ENCODE results near the gene LGR5. TPM values are rescaled to one million over a fixed set of nuclear protein-coding genes. Genes with fewer than 3 reads are reported as not detected.
A peak's percentile ranks its signal among the peaks of the same experiment; 100 is the strongest.

The LGR5 gene
- total and polyA plus RNA-seq, 2 of the 13 experiments (the other 11 are each of a cell fraction or from before 2014, with no cell fraction given), result 37.0 to 121 TPM

DNA sequence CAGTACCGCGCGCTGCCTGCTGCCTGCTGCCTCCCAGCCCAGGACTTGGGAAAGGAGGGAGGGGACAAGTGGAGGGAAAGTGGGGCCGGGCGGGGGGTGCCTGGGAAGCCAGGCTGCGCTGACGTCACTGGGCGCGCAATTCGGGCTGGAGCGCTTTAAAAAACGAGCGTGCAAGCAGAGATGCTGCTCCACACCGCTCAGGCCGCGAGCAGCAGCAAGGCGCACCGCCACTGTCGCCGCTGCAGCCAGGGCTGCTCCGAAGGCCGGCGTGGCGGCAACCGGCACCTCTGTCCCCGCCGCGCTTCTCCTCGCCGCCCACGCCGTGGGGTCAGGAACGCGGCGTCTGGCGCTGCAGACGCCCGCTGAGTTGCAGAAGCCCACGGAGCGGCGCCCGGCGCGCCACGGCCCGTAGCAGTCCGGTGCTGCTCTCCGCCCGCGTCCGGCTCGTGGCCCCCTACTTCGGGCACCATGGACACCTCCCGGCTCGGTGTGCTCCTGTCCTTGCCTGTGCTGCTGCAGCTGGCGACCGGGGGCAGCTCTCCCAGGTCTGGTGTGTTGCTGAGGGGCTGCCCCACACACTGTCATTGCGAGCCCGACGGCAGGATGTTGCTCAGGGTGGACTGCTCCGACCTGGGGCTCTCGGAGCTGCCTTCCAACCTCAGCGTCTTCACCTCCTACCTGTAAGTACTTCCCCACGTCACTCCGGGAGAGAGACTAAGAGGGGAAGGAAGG lies at the start of gene LGR5 (continued):
- TF ChIP-seq, protein P1, sequence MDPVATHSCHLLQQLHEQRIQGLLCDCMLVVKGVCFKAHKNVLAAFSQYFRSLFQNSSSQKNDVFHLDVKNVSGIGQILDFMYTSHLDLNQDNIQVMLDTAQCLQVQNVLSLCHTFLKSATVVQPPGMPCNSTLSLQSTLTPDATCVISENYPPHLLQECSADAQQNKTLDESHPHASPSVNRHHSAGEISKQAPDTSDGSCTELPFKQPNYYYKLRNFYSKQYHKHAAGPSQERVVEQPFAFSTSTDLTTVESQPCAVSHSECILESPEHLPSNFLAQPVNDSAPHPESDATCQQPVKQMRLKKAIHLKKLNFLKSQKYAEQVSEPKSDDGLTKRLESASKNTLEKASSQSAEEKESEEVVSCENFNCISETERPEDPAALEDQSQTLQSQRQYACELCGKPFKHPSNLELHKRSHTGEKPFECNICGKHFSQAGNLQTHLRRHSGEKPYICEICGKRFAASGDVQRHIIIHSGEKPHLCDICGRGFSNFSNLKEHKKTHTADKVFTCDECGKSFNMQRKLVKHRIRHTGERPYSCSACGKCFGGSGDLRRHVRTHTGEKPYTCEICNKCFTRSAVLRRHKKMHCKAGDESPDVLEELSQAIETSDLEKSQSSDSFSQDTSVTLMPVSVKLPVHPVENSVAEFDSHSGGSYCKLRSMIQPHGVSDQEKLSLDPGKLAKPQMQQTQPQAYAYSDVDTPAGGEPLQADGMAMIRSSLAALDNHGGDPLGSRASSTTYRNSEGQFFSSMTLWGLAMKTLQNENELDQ (CRISPR knock-in tag; IDR thresholded peaks at IDR 0.05; ENCODE audit: borderline replicate concordance), result no peak
- no peak for TF ChIP-seq CENPX (CRISPR knock-in tag; IDR thresholded peaks at IDR 0.05)
- TF ChIP-seq FOXO1 (CRISPR knock-in tag; IDR thresholded peaks at IDR 0.05), result peak; percentile 33
- peak; percentile 86; the same call in 1 of the 2 replicates for TF ChIP-seq ZNF749 (CRISPR knock-in tag; IDR thresholded peaks at IDR 0.05; ENCODE audit: borderline replicate concordance)
- TF ChIP-seq, protein P2, sequence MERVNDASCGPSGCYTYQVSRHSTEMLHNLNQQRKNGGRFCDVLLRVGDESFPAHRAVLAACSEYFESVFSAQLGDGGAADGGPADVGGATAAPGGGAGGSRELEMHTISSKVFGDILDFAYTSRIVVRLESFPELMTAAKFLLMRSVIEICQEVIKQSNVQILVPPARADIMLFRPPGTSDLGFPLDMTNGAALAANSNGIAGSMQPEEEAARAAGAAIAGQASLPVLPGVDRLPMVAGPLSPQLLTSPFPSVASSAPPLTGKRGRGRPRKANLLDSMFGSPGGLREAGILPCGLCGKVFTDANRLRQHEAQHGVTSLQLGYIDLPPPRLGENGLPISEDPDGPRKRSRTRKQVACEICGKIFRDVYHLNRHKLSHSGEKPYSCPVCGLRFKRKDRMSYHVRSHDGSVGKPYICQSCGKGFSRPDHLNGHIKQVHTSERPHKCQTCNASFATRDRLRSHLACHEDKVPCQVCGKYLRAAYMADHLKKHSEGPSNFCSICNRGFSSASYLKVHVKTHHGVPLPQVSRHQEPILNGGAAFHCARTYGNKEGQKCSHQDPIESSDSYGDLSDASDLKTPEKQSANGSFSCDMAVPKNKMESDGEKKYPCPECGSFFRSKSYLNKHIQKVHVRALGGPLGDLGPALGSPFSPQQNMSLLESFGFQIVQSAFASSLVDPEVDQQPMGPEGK (CRISPR knock-in tag; IDR thresholded peaks at IDR 0.05), result peak; percentile 88
- no peak for TF ChIP-seq NONO (IDR thresholded peaks at IDR 0.05)
- peak; percentile 15; the same call in 1 of the 2 replicates for TF ChIP-seq NONO (CRISPR knock-in tag; conservative IDR thresholded peaks at IDR 0.05)
- TF ChIP-seq ZSCAN30 (CRISPR knock-in tag; IDR thresholded peaks at IDR 0.05), result peak; percentile 10; the same call in 1 of the 2 replicates
- peak; percentile 37; the same call in 1 of the 2 replicates for TF ChIP-seq PRMT3 (CRISPR knock-in tag; IDR thresholded peaks at IDR 0.05; ENCODE audit: borderline replicate concordance, low read depth)
- 0 out of 2 replicates have a peak, but pooled peaks have one; percentile 18 for TF ChIP-seq SATB2 (CRISPR knock-in tag; IDR thresholded peaks at IDR 0.05)
- peak; percentile 79; the same call in 2 of the 3 replicates for TF ChIP-seq MXI1 (IDR thresholded peaks at IDR 0.05; ENCODE audit: borderline replicate concordance, low read depth, low read length)
- TF ChIP-seq, protein P3, sequence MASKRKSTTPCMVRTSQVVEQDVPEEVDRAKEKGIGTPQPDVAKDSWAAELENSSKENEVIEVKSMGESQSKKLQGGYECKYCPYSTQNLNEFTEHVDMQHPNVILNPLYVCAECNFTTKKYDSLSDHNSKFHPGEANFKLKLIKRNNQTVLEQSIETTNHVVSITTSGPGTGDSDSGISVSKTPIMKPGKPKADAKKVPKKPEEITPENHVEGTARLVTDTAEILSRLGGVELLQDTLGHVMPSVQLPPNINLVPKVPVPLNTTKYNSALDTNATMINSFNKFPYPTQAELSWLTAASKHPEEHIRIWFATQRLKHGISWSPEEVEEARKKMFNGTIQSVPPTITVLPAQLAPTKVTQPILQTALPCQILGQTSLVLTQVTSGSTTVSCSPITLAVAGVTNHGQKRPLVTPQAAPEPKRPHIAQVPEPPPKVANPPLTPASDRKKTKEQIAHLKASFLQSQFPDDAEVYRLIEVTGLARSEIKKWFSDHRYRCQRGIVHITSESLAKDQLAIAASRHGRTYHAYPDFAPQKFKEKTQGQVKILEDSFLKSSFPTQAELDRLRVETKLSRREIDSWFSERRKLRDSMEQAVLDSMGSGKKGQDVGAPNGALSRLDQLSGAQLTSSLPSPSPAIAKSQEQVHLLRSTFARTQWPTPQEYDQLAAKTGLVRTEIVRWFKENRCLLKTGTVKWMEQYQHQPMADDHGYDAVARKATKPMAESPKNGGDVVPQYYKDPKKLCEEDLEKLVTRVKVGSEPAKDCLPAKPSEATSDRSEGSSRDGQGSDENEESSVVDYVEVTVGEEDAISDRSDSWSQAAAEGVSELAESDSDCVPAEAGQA (IDR thresholded peaks at IDR 0.05; ENCODE audit: low read depth), result no peak
- TF ChIP-seq, protein P3 (CRISPR knock-in tag; IDR thresholded peaks at IDR 0.05; ENCODE audit: borderline replicate concordance), result no peak
- no peak for TF ChIP-seq RELA (CRISPR knock-in tag; IDR thresholded peaks at IDR 0.05)
